ENCODE measurements around the gene LMAN1L. TPM values are rescaled to one million over a fixed set of nuclear protein-coding genes. Genes with fewer than 3 reads are reported as not detected.

LMAN1L gene
- total RNA-seq, 2 donors from 2014 or later = 0.82 to 1.6 TPM

DNA sequence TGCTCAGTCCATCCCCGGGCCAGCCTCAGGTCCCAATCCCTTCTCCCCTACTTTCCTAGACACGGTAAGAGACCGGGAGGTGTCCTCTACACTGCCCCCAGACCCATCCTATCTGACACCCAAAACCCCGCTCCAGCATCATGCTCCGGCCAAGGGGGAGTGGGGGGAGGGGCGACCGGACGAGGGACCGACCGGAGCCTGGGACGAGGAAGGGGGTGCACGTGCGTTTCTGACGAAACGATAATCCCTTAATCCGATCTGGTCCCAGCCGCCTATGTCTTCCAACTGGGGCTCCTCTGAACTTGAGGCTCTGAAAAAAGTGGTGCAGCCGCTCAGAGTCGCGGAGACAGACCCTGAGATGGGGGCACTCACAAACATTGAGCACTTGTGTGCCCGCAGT is 14.3 kb downstream of the LMAN1L start:
- Mint-ChIP-seq H3K36me3 (ENCODE audit: low read depth) (no peaks in the 10 kb centered on the region), H3K4me3 (no peak overlapping the region), H3K4me1 (peaks cover 5% of the 10 kb centered on the region), H3K27me3 (peaks cover 14% of the 10 kb centered on the region), H3K27ac (no peak overlapping the region), H3K9me3 (no peaks in the 10 kb centered on the region)
- ATAC-seq (replicated peaks) = no peak

DNA sequence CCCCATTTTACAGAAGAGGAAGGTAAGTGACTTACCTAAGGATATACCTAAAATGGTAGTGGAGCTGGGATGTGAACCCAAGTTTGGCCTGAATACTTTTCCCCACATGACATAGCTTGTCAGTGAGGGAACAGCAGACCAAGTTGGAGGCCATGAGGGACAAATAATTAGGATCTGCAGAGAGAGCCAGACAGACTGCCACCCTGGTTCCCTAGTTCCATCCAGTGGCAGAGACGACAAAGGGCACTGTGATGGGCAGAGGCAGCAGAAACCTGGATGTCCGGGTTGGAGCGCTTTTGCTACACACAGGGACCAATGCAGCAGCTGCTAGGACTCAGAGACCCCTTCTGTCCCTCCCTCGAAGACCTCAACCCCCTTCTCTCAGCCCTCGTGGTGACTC is 15.0 kb downstream of the LMAN1L start:
- Mint-ChIP-seq H3K27ac (no peak overlapping the region), H3K4me3 (no peak overlapping the region), H3K27me3 (peaks cover 14% of the 10 kb centered on the region), H3K9me3 (no peaks in the 10 kb centered on the region), H3K36me3 (ENCODE audit: low read depth) (no peaks in the 10 kb centered on the region), H3K4me1 (peaks cover 5% of the 10 kb centered on the region)
- ATAC-seq (replicated peaks) = no peak

GRCh38 chr15:74828835-74829234 is 16.2 kb downstream of the LMAN1L start:
- no peak overlapping the region for H3K4me3 Mint-ChIP-seq
- no peaks in the 10 kb centered on the region for H3K36me3 Mint-ChIP-seq (ENCODE audit: low read depth)
- no peak for ATAC-seq (replicated peaks)
- H3K4me1 Mint-ChIP-seq = peaks cover 5% of the 10 kb centered on the region
- no peaks in the 10 kb centered on the region for H3K9me3 Mint-ChIP-seq
- H3K27me3 Mint-ChIP-seq = peaks cover 14% of the 10 kb centered on the region
- H3K27ac Mint-ChIP-seq = peak overlapping the region; percentile 17

- H3K36me3 Mint-ChIP-seq (ENCODE audit: low read depth) = no peaks in the 10 kb centered on the region
These were observed 16.9 kb downstream of the LMAN1L start for GRCh38 chr15:74829486-74829885.

DNA sequence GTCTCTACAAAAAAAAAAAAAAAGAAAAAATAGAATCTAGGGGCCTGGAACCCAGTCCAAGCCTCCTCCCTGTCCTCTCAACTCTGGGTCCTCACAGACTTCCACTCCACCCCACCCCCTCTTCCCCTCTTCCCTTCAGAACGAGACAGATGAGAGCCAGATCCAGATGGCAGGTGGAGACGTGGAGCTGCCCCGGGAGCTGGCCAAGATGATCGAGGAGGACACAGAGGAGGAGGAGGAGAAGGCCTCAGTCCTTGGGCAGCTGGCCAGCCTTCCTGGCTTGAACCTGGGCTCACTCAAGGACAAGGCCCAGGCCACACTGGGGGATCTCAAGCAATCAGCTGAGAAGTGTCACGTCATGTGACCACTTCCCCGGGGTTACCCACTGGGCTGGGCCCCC is 17.4 kb downstream of the LMAN1L start:
- Mint-ChIP-seq H3K27ac (peak overlapping the region; percentile 76), H3K36me3 (ENCODE audit: low read depth) (no peaks in the 10 kb centered on the region)
- no peak for ATAC-seq (replicated peaks)

More at GRCh38 chr15:74829486-74829885, 16.9 kb downstream of the LMAN1L start:
- peak overlapping the region; percentile 76 for H3K27ac Mint-ChIP-seq
- ATAC-seq (replicated peaks) = peak; percentile 95
- peaks cover 14% of the 10 kb centered on the region for H3K27me3 Mint-ChIP-seq
- peaks cover 5% of the 10 kb centered on the region for H3K4me1 Mint-ChIP-seq
- H3K4me3 Mint-ChIP-seq = no peak overlapping the region
- no peaks in the 10 kb centered on the region for H3K9me3 Mint-ChIP-seq

DNA sequence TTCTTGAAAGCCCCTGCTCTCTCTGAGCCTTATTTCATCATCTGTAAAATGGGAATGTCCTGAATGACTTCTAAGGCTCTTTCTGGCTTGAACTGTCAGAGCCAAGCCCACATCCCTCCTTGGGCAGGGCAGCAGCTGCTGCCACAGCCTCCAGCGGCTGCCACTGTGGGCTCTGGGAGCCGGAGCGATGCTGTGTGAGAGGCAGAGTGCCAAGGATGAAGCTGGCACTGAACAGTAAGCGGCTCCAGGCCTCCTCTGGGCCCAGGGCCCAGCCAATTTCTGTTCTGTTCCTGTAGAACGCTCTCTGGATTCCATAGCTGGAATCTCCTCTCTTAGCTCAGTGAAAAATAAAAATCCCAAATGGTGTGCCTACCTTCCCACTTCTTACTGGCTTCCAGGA is 18.2 kb downstream of the LMAN1L start:
- Mint-ChIP-seq H3K4me1 (peaks cover 11% of the 10 kb centered on the region), H3K36me3 (ENCODE audit: low read depth) (peaks cover 6% of the 10 kb centered on the region), H3K4me3 (no peak overlapping the region), H3K9me3 (no peaks in the 10 kb centered on the region), H3K27me3 (peaks cover 14% of the 10 kb centered on the region), H3K27ac (peak overlapping the region; percentile 76)
- ATAC-seq (replicated peaks) = no peak

More for the DNA sequence above, 17.4 kb downstream of the LMAN1L start:
- no peak overlapping the region for H3K4me3 Mint-ChIP-seq
- peaks cover 5% of the 10 kb centered on the region for H3K4me1 Mint-ChIP-seq
- H3K9me3 Mint-ChIP-seq = no peaks in the 10 kb centered on the region
- peaks cover 14% of the 10 kb centered on the region for H3K27me3 Mint-ChIP-seq

GRCh38 chr15:74831813-74832495 is 19.3 kb downstream of the LMAN1L start:
- H3K4me1 Mint-ChIP-seq = peaks cover 11% of the 10 kb centered on the region
- no peak overlapping the region for H3K27ac Mint-ChIP-seq
- no peaks in the 10 kb centered on the region for H3K9me3 Mint-ChIP-seq
- no peak for ATAC-seq (replicated peaks)
- H3K4me3 Mint-ChIP-seq = no peak overlapping the region
- H3K36me3 Mint-ChIP-seq (ENCODE audit: low read depth) = peaks cover 13% of the 10 kb centered on the region
- peaks cover 13% of the 10 kb centered on the region for H3K27me3 Mint-ChIP-seq

DNA sequence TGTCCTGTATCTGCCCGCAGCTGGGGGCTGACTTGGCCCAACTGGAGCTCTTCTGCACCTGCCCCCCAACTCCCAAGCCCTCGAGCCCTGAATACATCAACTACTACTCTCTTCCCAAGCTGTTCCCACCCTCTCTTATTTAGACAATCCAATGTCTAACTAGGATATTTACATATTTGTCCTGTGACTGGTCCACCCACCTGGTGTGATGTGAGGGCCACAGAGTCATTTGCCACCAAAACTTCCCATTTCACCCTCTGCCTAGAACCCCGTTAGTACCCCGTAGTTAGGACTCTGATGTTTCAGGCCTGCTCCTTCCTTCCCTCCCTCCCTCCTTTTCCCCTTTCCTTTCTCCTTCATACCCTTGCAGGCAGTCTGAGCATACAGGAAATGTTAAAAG is 20.2 kb downstream of the LMAN1L start:
- H3K27ac Mint-ChIP-seq = peak overlapping the region; percentile 56

GRCh38 chr15:74833376-74834107 is 20.9 kb downstream of the LMAN1L start:
- Mint-ChIP-seq H3K9me3 (no peaks in the 10 kb centered on the region), H3K4me3 (no peak overlapping the region), H3K36me3 (ENCODE audit: low read depth) (peaks cover 22% of the 10 kb centered on the region), H3K27ac (no peak overlapping the region), H3K4me1 (peaks cover 11% of the 10 kb centered on the region), H3K27me3 (no peaks in the 10 kb centered on the region)
- ATAC-seq (replicated peaks) = no peak

More for the DNA sequence above, 20.2 kb downstream of the LMAN1L start:
- peaks cover 22% of the 10 kb centered on the region for H3K36me3 Mint-ChIP-seq (ENCODE audit: low read depth)
- no peak for ATAC-seq (replicated peaks)
- H3K4me1 Mint-ChIP-seq = peaks cover 11% of the 10 kb centered on the region
- H3K27me3 Mint-ChIP-seq = peaks cover 5% of the 10 kb centered on the region
- H3K9me3 Mint-ChIP-seq = no peaks in the 10 kb centered on the region
- no peak overlapping the region for H3K4me3 Mint-ChIP-seq

DNA sequence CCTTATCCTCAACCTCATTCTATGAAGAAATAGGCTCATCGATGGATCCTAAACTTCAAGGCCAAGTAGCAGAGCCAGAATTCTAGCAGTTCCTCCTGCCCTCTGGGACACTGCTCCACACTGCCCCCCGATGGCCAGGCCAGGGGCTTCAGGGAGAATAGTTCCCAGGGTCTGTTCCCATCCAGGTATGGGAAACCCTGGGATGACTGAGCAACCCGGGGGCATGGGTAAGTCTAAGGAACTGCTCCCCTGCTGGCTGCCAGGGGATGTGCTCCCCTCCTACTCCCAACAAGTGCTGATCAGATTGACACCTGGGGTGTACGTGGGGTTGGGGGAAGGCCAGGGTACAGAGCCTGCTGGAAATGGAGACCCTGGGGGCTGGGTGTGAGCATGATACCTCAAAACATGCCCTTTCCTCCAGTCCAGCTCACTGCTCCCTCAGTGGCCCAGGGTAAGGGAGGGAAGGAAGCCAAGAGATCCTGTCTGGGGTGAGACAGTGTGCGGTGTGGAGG is 22.7 kb downstream of the LMAN1L start:
- H3K4me1 Mint-ChIP-seq = peaks cover 6% of the 10 kb centered on the region
- H3K36me3 Mint-ChIP-seq (ENCODE audit: low read depth) = peaks cover 28% of the 10 kb centered on the region
- H3K9me3 Mint-ChIP-seq = no peaks in the 10 kb centered on the region
- peak; percentile 61 for ATAC-seq (replicated peaks)
- H3K4me3 Mint-ChIP-seq = no peak overlapping the region
- H3K27ac Mint-ChIP-seq = peak overlapping the region; percentile 24
- H3K27me3 Mint-ChIP-seq = no peaks in the 10 kb centered on the region

GRCh38 chr15:74836846-74837245 is 24.2 kb downstream of the LMAN1L start:
- H3K27ac Mint-ChIP-seq = no peak overlapping the region
- H3K9me3 Mint-ChIP-seq = no peaks in the 10 kb centered on the region
- H3K4me1 Mint-ChIP-seq = peaks cover 17% of the 10 kb centered on the region
- no peak overlapping the region for H3K4me3 Mint-ChIP-seq
- no peak for ATAC-seq (replicated peaks)
- no peaks in the 10 kb centered on the region for H3K27me3 Mint-ChIP-seq
- peaks cover 39% of the 10 kb centered on the region for H3K36me3 Mint-ChIP-seq (ENCODE audit: low read depth)

DNA sequence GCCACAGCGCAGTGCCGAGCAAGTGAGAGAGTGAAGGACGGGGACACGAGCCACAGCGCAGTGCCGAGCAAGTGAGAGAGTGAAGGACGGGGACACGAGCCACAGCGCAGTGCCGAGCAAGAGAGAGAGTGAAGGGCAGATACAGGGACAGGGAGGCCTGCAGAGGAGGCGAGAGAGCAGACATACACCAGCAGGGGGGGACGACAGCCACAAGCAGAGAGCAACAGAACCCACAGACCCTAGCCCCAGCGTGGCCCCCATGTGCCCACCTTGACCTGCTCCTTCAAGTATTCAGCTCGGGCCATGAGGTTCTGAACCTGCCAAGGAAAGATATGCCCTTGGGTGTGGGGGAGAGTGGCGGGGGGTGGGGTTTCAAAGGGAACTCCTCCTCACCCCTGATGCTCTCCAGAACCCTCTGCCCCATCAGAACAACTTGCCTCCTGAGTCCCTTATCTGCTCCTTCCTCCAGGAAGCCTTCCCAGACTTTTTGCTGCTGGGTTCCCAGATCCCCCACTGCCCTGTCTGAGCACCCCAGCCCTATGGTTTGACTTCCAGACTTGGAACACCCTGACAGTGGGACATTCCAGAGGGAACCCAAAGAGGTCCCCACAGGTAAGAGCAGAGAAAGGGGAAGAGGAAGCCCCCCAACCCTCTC is 25.0 kb downstream of the LMAN1L start:
- Mint-ChIP-seq H3K9me3 (no peaks in the 10 kb centered on the region), H3K36me3 (ENCODE audit: low read depth) (peaks cover 43% of the 10 kb centered on the region), H3K4me1 (peaks cover 18% of the 10 kb centered on the region), H3K27ac (peak overlapping the region; percentile 56), H3K4me3 (no peak overlapping the region), H3K27me3 (no peaks in the 10 kb centered on the region)
- ATAC-seq (replicated peaks) = no peak

DNA sequence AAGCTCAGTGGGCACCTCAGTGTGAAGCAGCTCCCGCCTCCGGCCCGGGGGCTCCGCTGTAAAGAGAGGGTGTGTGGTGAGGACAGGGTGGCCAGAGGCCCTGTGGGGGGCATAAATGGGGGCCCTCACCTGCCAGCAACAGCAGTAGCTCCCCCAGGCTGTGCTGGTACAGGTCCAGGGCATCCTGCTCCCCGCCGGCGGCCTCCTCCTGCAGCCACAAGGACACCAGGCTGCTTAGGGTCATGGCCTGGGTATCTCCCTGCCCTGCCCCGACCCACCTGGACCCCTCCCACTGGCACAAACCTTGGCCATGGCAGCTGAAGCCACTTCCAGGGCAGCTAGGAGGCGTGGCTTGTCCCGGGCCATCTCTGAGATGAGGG is 25.5 kb downstream of the LMAN1L start:
- H3K4me3 Mint-ChIP-seq = no peak overlapping the region
- no peak for ATAC-seq (replicated peaks)
- H3K9me3 Mint-ChIP-seq = no peaks in the 10 kb centered on the region
- H3K27me3 Mint-ChIP-seq = no peaks in the 10 kb centered on the region
- H3K36me3 Mint-ChIP-seq (ENCODE audit: low read depth) = peaks cover 45% of the 10 kb centered on the region
- H3K4me1 Mint-ChIP-seq = peaks cover 18% of the 10 kb centered on the region
- H3K27ac Mint-ChIP-seq = no peak overlapping the region

GRCh38 chr15:74838746-74839525 is 26.3 kb downstream of the LMAN1L start:
- Mint-ChIP-seq H3K27ac (no peak overlapping the region), H3K36me3 (ENCODE audit: low read depth) (peaks cover 52% of the 10 kb centered on the region), H3K9me3 (no peaks in the 10 kb centered on the region), H3K4me1 (peaks cover 18% of the 10 kb centered on the region), H3K27me3 (no peaks in the 10 kb centered on the region), H3K4me3 (no peak overlapping the region)
- ATAC-seq (replicated peaks) = no peak

All from activated T-helper 17 cell treated with anti-CD3 and anti-CD28 coated beads, Interleukin-2, amount 50 U/mL, for 72 hours (primary cell).